ENCODE data around the gene LIMCH1. TPM values are rescaled to one million over a fixed set of nuclear protein-coding genes. Genes with fewer than 3 reads are reported as not detected.

Gene LIMCH1
- polyA plus RNA-seq, 3 donors: 107 to 120 (median 108) TPM

DNA sequence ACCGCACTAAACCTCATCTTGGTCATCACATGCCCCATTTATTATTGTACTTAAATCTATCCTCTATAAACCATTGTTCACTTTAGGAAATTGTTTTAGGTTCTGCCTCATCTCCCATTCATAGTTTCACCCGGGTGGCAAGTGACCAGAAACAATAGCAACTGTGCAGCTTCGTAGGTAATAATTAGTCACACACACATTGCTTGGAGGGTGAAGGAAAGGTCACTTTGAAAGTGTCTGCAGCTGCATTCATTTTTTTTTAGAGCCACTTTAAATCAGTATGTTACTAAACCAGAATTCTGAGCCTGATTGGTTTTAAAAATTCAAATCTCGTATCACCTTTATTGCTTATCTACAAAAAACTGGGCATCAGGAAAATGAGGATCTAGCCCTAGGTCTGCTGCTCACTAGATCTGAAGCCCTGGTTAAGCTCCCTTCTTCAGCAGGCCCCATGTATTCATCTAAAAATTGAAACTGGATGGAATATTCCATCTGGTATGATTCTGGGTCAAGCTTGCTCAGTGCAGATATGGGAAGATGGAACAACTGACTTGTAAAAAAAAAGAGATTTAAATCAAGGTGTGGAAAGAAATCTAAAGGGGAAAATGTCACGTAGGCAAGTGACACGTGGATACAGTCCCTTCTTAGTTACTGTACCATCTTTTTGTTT, 62.4 kb downstream of the LIMCH1 start:
- DNase-seq (ENCODE audit: low read depth in 3 of 3, low spot score in 2 of 3): peak in 1 of 3 donors; percentile 44

DNA sequence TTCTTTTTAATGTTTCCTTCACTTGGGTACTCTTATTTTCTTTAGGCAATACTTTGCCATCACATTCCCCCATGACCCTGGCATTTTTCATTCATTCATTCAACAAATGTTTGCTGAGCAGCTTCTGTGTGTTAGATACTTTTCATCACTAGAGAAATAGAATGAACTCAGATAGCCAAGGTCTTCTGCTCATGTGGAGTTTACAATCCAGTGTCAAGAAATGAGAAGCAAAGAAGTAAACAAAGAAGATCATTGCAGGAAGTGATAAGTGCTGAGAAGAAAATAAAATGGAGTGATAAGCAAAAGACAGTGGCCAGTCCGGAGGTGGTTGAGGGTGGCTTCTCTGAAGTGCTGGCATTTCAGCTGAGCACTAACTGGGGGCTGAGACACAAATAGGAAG, 63.1 kb downstream of the LIMCH1 start:
- no peak for DNase-seq (ENCODE audit: low read depth in 3 of 3, low spot score in 2 of 3)

DNA sequence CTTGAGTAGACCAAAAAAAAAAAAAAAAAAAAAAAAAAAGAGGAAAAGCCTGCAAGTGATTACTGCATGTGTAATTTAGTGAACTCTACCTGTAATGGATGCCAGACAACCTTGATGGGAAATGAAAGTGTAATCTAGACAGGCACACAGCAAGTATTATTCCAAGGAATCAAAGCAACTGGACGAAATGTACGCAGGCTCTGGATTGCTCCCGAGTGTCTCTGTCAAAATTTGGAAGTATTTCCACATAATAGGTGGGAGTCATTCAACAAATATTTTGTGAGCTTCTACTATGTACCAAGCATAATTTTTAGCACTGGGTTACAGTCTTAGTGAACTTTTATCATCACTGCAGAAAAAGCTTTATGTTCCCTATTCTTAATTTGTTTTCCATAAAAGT, 64.2 kb downstream of the LIMCH1 start:
- DNase-seq (ENCODE audit: low read depth in 3 of 3, low spot score in 2 of 3): no peak

GRCh38 chr4:41602886-41603498, 65.0 kb downstream of the LIMCH1 start:
- no peak for DNase-seq (ENCODE audit: low read depth in 3 of 3, low spot score in 2 of 3)

- DNase-seq (ENCODE audit: low read depth in 3 of 3, low spot score in 2 of 3): no peak
Observed at GRCh38 chr4:41609851-41610250, 71.9 kb downstream of the LIMCH1 start.

GRCh38 chr4:41610474-41610873, 72.5 kb downstream of the LIMCH1 start:
- no peak for DNase-seq (ENCODE audit: low read depth in 3 of 3, low spot score in 2 of 3)

DNA sequence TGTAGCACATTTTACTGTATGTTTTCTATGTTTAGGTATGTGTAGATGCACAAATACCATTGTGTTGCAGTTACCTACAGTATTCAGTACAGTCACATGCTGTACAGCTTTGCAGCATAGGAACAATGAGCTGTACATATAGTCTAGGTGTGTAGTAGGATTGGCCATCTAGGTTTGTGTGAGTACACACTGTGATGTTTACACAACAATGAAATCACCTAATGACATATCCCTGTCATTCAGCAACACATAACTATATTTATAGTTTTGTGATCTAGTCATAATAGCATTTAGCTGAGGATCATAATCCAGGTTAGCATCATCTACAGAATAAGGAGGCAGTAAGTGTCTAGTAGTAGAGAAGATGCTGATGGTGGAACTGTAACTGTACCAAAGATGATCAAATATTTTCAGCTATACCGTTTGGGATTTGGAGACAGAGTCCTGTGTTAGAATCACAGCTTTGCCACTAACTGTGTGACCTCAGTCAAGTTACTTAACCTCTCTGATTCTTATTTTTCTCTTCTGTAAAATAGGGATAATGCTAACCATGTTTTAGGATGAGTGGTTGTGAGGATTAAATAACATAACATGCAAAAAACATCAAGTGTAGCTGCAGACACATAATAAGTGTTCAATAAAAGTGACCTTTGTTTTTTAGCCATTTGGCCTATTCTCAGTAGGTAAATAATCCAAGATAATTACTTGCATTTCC, 73.3 kb downstream of the LIMCH1 start:
- no peak for DNase-seq (ENCODE audit: low read depth in 3 of 3, low spot score in 2 of 3)

DNA sequence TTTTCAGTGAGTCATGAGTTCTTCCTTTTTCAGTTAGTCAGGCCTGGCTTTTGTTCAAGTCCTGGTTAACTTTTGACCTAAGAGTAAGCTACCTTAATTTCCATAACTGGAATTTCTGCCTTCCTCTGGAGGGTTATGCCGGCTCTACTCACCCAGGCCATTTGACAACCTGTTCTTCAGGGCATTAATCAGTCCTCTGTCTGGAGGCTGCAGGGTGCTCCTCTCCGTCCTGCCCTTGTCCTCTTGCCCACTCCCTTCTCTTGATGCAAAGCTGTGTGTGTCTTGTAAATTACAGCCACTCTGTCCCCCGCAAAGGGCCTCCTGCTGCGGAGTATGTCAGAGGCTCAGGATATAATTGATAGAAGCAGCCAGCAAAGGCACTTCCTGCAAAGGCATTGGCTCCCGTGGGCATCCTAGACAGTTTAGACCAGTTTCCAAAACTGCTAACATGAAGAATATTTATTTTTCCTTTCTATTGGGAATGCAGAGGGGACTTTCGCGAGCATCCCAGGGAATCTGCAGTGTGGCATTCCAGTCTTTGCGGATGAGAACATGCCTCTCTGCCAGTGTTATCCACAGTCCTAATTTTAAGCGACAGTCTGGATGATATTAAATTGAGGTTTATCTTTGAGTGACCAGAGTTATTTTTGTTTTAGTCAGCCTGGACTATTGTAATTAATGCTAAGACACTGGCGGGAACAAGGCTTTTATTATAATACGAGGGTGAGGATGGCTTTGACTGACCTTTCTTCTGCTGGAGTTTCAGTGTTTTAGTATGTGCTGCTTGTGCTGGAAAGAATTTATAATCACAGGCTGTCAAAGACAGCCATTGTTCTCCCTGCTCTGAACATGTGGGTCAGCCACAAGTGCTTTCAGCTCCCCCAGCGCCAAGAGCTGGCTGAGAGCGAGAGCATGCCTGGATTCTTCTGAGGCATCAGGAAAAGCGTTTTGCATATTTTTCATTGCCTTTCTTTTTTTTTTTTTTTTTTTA, 74.2 kb downstream of the LIMCH1 start:
- DNase-seq (ENCODE audit: low read depth in 3 of 3, low spot score in 2 of 3): peak in 1 of 3 donors; percentile 59

DNA sequence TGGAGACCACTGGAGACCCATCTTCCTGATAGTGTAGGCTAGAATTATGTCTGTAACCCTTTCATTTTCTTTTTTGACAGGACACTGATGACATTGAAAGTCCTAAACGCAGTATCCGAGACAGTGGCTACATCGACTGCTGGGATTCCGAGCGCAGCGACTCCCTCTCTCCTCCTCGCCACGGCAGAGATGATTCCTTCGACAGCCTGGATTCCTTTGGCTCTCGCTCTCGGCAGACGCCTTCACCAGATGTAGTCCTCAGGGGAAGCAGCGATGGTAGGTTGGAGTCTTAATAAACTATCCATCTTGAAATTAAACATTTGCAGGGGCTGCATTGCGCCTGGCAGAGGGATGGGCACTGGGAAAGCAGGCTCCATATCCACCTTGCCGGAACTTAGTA, 75.4 kb downstream of the LIMCH1 start:
- no peak for DNase-seq (ENCODE audit: low read depth in 3 of 3, low spot score in 2 of 3)

- no peak for DNase-seq (ENCODE audit: low read depth in 3 of 3, low spot score in 2 of 3)
Observed at GRCh38 chr4:41613821-41614220, 75.9 kb downstream of the LIMCH1 start.

GRCh38 chr4:41614519-41614918, 76.6 kb downstream of the LIMCH1 start:
- no peak for DNase-seq (ENCODE audit: low read depth in 3 of 3, low spot score in 2 of 3)

DNA sequence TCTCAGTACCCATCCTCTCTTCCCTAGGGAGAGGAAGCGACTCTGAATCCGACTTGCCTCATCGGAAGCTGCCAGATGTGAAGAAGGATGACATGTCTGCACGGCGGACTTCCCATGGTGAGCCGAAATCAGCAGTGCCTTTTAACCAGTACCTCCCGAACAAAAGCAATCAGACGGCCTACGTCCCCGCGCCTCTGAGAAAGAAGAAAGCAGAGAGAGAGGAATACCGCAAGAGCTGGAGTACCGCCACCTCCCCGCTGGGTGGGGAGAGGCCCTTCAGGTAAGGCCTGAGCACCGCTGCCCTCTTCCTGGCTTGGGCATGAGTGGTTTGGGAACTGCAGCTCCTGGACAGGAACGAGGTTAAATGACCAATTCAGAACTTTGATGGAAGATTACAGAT, 81.2 kb downstream of the LIMCH1 start:
- no peak for DNase-seq (ENCODE audit: low read depth in 3 of 3, low spot score in 2 of 3)

DNA sequence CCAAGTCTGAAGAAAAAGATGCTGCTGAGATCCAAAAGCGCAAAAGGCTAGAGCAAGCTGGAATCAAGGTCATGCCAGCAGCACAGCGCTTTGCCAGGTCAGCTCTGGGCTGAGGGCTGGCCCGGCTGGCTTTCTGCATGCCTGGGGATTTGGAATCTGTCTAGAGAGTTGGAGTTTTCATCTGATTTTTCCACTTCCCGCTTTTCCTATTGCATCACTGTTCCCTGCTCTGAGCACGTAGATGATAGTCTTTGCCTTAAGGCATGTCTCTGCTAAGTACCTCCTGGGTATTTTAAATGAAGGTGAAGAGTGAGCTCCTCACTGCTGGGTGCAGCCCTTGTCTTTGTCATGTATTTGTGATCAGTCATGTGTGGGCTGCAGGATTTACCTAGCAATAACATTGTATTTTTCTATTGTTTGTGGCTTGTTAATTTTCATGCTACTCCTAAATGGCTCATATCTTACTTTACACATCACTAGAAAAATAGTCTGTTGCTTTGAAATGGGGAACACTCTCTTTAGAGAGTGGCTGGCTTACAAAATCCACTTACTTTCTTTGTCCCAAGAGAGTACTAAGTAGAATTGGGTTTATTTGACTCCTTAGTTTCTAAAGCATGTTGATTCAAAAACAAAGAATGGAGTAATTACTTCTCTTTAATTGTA, 82.8 kb downstream of the LIMCH1 start:
- no peak for DNase-seq (ENCODE audit: low read depth in 3 of 3, low spot score in 2 of 3)

DNA sequence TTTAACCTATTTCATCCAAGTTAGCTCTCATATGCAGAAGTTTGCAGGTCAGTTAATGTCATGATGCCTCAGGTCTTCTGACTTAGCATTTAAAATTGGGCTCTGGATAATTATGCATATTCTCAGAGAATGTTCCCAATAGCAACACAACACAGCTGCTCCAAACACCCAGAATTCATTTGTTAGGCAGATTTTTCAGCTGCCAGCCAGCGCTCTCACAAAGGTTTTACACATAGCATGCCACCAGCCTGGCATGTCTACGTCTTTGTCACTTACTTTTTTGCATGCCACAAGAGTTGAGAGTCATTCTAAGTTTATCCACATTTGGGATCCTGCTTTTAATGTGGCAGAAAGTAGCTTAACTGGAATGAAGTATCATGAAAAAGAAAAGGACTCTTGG, 84.8 kb downstream of the LIMCH1 start:
- DNase-seq (ENCODE audit: low read depth in 3 of 3, low spot score in 2 of 3): no peak

DNA sequence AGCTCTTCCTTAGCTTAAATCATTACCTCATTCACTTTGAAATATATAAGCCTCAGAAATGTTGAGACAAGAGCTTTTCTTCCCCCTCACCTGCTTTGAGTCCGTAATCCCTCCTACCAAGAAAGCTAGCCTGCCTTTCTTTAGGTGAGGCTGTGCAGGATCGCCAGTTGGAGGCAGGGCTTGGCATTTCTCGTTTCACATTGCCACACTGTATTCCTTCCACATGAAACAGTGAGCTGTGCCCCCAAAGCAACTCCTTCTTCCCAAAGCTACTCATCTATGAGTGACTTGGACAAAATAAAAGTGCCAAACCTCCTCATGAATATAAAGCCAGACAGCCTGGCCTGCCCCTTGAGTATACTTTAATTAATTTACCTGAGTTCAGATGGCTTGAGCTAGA, 86.8 kb downstream of the LIMCH1 start:
- no peak for DNase-seq (ENCODE audit: low read depth in 3 of 3, low spot score in 2 of 3)

DNA sequence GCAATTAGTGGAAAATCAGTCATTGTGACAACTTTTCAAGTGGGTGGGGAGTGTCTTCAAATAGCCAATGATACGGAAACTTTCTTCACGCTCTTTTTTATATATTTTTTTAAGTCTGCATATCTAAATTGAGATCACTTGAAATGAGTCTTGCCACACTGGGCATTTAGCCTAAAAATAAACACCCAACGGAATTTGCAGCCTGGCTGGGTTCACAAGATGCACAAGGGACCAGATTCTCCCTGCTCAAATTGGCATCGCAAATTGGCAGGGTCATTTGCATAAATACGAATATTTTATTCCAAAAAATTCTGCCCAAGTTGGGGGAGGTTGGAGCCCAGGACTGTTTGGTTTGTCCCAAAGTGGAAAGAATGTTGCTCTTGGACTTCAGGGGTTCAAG, 87.6 kb downstream of the LIMCH1 start:
- no peak for DNase-seq (ENCODE audit: low read depth in 3 of 3, low spot score in 2 of 3)

- DNase-seq (ENCODE audit: low read depth in 3 of 3, low spot score in 2 of 3): no peak
Observed at GRCh38 chr4:41628936-41629335, 91.0 kb downstream of the LIMCH1 start.

DNA sequence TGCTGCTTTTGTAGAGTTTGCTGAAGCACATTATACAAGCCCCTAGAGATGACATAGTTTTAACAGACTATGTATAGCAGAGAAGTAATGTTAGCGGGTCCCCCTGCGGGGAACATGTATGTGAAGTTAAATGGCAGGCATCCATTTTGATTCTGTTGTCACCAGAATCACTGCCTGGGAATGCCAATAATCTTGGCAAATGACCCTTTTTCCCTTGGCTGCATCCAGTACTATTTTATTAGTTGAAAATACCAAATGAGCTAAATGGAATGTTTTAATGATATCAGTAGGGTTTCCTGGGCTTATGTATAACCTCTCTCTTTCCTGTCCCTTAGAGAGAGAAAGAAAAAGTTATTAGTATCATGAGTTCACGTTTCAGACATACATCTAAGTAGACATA, 93.6 kb downstream of the LIMCH1 start:
- no peak for DNase-seq (ENCODE audit: low read depth in 3 of 3, low spot score in 2 of 3)

GRCh38 chr4:41632481-41633073, 94.6 kb downstream of the LIMCH1 start:
- no peak for DNase-seq (ENCODE audit: low read depth in 3 of 3, low spot score in 2 of 3)

DNA sequence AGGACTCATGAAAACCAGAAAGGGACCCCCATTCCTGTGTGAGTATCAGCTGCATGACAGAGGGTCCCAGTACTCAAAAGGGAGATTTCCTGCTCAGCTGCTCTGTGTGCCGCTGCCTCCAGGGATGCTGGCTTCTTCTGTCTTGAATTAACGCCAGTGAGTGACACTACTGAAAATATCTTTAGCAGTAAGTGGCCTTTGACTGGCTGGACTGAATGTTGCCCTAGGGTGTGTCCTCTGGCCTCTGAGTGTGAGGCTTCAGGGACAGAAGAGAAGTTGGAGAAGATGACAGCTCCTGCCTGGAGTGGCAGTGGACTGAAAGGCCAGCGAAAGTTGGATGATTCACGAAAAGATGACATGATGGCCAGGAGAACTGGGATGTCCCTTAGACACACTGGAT, 95.4 kb downstream of the LIMCH1 start:
- DNase-seq (ENCODE audit: low read depth in 3 of 3, low spot score in 2 of 3): no peak
